Cardiac fibroblast (primary cell): ENCODE results near the gene COMMD7.
"Not testable (repeated sequence)": the region's sequence is repeated elsewhere in the genome, so short reads cannot be mapped to it uniquely, and the experiment has no call there.

ENCODE experiments used
- DNase-seq, 2 donors: peaks; one replicate each; pipeline versions ENCODE4 v3.0.0 to v3.0.0-alpha.2; 2010; ENCODE audit warnings: low read depth in 2 of 2
- H3K4me3 ChIP-seq, 2 donors: replicated peaks in 1 of 2; 1 replicate in 1 of 2; 2 replicates in 1 of 2; pipeline ENCODE4 v1.5.1; 2011; ENCODE audit warnings: low read depth in 2 of 2, low read length in 2 of 2, mild to moderate bottlenecking in 2 of 2, moderate library complexity in 1 of 2
- TF ChIP-seq, protein P1 (sequence below): IDR thresholded peaks from one replicate; pipeline ENCODE4 v1.5.1; 2011; ENCODE audit warnings: low read depth, mild to moderate bottlenecking, low read length, inconsistent platforms

Gene COMMD7

DNA sequence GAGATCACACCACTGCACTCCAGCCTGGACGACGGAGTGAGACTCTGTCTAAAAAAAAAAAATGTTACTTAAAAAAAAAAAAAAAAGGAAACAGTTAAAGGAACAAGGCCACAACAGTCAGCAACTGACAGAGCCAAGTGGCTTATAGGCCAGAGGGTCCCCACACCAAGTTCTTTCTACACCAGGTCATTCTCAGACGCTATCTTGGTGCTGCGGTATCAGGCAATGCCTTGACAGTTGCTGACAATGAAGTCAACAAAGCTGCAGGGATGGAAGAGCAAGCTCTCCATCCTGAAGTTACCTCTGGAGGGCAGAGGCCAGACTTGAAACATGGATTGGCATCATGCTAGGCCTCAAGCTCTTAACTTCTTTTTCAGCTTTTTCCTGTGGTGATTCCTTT lies 31.9 kb downstream of the COMMD7 start:
- DNase-seq, result no peak
- no peak overlapping the region for H3K4me3 ChIP-seq
- TF ChIP-seq, protein P1, sequence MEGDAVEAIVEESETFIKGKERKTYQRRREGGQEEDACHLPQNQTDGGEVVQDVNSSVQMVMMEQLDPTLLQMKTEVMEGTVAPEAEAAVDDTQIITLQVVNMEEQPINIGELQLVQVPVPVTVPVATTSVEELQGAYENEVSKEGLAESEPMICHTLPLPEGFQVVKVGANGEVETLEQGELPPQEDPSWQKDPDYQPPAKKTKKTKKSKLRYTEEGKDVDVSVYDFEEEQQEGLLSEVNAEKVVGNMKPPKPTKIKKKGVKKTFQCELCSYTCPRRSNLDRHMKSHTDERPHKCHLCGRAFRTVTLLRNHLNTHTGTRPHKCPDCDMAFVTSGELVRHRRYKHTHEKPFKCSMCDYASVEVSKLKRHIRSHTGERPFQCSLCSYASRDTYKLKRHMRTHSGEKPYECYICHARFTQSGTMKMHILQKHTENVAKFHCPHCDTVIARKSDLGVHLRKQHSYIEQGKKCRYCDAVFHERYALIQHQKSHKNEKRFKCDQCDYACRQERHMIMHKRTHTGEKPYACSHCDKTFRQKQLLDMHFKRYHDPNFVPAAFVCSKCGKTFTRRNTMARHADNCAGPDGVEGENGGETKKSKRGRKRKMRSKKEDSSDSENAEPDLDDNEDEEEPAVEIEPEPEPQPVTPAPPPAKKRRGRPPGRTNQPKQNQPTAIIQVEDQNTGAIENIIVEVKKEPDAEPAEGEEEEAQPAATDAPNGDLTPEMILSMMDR, result no peak

DNA sequence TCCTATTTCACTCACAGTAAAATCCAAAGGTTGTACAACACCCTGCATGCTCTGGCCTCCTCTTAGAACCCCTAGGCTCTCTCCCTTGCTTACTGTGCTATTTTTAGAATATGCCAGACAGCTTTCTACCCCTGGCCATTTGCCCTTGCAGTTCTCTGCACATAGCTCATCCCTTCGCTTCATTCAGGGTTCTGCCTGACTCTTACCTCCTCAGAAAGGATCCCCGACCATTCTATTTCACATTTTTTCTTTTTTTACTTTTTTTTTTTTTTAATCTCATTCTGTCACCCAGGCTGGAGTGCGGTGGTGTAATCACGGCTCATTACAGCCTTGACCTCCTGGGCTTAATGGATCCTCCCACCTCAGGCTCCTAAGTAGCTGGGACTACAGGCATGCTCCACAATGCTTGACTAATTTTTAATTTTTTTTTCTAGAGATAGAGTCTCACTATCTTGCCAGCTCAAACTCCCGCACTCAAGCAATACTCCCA lies 33.6 kb downstream of the COMMD7 start:
- peak in 1 of 2 donors; percentile 21 for DNase-seq
- TF ChIP-seq, protein P1, result no peak
- H3K4me3 ChIP-seq, result no peak overlapping the region

DNA sequence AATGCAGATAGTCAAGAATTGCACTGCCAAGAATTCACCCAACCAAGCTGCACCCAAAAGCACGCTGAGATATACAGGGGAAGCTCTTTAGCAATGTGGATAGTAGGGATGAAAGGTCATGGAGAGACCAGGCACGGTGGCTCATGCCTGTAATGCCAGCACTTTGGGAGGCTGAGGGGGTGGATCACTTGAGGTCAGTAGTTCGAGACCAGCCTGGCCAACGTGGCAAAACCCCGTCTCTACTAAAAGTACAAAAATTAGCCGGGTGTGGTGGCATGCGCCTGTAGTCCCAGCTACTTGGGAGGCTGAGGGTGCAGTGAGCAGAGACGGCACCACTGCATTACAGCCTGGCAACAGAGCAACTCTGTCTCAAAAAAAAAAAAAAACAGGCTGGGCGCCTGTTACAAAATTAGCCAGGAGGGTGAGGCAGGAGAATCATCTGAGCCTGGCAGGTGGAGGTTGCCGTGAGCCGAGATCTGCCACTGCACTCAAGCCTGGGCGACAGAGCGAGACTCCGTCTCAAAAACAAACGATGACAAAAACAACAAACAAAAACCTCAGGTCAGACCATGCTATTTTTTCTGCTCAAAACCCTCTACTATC lies 34.1 kb downstream of the COMMD7 start:
- not testable (repeated sequence) for H3K4me3 ChIP-seq, DNase-seq

DNA sequence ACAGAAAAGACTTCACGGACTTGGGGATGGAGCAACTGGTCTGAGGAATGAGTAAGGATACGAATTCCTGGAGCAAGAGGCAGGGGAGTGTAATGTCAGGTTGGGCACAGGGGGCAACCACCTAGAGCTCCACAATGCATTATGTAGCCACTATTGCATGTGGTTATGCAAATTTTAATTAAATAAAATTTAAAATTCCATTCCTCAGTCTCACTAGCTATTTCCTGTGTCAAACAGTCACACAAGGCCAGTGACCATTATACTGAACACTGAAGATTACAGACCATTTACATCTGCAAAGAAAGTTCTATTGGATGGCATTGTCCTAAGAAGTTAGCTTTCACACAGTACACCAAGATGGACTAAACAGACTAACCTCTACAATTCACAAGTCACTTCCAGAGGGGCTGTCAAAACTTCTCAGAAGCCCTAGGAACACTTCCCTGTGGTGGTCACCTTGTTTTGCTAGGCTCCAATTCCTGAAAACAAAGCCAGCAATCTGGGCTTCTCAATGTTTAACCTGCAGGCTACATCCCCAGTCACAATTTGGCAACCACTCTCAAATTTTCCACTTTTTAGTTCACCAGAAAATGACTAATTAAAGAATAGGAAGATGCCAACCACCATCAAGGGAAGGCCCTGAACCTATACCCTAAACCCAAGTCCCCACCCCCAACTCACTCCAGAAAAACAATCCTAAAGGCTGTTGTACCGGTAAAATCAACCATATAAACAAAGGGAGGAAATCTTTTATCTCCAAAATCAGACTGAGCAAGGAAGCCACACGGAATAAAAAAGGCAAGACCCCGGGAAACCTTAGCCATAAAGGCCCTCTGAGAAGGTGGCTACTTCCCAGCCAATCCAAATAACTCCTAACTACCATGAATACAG lies 35.3 kb downstream of the COMMD7 start:
- DNase-seq, result peak; percentile 10 to 63
- TF ChIP-seq, protein P1, result no peak
- H3K4me3 ChIP-seq, result no peak overlapping the region

DNA sequence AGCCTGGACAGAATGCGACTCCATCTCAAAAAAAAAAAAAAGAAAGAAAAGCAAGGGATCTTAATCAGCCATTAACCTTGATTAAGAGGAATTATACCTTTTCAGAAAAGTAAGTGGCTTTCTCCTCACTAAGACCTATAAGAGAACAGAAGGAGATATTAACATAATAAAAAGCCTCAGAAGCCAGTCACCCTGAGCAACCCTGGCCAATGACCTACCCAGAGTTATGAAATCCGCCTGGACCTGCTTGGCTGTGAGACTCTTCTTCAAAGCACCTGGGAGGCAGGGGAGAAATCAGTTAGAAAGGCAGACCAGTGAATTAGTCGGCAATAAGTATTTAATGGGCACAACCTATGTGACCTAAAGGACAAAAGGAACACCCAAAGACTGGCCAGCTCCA lies 36.8 kb downstream of the COMMD7 start:
- no peak for DNase-seq
- TF ChIP-seq, protein P1, result no peak
- H3K4me3 ChIP-seq, result no peak overlapping the region

DNA sequence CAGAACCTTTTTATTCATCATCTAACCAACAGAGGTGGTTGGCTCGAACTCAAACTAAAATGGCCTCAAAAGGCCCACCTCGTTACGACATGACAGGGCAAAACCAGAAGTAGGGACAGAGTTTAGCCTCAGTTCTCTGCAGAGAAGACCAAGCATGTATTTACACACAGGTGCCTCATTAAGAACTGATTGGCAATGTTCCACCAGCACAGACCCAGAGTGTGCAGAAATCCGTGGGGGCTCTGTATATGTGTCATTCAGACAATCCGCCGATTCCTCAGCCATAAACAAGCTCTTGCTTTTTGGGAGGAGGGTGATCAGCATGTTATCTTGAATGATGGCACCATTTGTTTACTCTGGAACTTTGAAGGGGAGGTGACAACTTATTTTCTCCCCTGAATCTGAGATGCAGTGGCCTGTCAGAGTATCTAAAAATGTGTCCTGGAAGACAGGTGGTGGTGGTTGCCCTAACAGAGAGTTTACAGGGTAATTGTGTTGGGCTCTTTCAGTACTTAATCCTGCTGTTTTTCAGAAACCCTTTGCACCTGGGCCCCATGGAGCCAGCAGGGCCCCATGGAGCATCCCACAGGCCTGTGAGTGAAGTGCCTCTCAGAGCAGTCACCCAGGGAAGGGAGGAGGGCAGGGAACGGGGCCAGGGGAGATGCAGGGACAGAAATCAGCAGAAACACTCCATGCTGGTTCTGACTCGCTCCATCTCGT lies 40.4 kb downstream of the COMMD7 start:
- H3K4me3 ChIP-seq, result no peak overlapping the region
- DNase-seq, result no peak
- TF ChIP-seq, protein P1, result no peak

DNA sequence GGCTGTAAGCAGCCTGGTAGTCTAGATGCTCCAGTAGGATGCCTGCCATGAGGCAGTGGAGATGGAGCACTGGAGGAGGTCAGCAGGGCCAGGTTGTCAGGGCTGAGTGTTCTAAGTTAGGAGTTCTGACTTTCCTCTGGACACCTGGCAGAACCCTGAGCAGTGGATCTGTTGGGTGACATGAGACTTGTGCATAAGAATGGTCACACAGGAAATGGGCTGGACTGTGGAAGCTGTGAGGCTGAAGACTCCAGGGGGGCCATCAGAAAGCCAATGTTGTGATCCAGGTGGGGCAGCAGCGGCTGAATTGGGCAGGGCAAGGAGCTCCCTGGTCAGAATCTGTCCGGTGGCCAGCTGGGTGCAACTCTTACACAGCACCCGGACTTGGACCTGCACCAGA lies 45.7 kb downstream of the COMMD7 start:
- DNase-seq, result no peak
- TF ChIP-seq, protein P1, result no peak
- H3K4me3 ChIP-seq, result no peak overlapping the region
